HuH-7.5 (cell line): Measurements from ENCODE around the gene SEC16A.

Experiments
- DNase-seq: peaks from one replicate; pipeline ENCODE4 v3.0.0; 2011; ENCODE audit warnings: low spot score

SEC16A gene

GRCh38 chr9:136517950-136518349 is 35.1 kb upstream of the SEC16A start:
- DNase-seq: no peak

DNA sequence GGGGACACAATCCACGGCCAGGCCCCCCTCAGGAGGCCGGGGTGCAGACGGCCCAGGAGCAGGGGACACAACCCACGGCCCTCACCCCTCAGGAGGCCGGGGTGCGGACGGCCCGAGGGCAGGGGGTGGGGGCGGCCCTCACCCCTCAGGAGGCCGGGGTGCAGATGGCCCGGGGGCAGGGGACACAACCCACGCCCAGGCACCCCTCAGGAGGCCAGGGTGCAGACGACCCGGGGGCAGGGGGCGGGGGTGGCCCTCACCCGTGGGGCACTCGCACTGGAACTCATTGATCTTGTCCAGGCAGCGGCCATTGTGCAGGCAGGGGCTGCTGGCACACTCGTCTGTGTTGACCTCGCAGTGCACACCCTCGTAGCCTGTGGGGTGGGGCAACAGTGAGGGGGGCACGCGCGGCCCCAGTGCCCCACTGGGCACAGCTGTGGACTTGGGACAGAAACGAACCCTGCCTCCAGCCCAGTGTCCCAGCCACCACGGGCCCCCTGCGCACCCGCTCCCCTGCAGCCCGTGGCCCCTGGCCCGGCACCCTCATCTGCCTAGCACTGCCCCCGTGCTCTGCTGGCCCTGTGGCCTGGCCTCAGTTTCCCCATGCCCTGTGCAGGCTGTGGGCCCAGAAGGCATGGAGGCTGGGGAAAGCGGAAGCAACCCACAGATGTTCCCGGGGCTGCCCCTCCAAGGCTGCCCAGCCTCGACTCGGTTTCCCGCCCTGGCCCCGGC is 34.3 kb upstream of the SEC16A start:
- no peak for DNase-seq

- no peak for DNase-seq
Observed at GRCh38 chr9:136516191-136516654, 33.4 kb upstream of the SEC16A start.

- no peak for DNase-seq
Observed at GRCh38 chr9:136515276-136515675, 32.4 kb upstream of the SEC16A start.

DNA sequence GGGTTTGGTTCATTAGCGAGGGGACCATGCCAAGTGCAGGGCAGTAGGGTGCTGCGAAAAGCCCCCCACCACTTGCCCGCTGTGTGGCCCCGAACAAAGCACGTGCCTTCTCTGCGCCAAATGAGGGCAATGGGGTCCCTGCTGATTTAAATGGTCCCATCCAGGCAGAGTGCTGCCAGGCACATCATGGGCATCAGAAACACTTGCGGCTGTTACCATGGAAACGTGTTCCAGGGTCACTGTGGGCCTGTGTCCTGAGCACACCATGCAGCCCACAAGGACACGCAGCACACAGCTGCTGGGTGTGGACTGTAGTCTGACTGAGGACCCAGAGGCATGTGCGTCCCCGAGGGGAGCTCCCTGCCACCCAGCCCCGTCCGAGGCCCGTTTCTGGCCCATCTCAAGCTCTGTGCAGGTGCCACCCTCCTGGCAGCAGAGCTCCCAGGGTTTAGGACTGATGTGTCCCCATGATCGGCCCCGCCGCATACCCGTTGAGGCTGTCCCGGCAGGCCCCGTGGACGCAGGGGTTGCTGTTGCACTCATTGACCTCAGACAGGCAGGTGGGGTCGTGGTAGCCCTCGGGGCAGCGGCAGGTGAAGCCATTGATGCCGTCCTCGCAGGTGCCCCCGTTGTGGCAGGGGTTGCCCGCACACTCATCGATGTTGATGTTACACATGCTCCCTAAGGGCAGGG is 31.3 kb upstream of the SEC16A start:
- DNase-seq: no peak

DNA sequence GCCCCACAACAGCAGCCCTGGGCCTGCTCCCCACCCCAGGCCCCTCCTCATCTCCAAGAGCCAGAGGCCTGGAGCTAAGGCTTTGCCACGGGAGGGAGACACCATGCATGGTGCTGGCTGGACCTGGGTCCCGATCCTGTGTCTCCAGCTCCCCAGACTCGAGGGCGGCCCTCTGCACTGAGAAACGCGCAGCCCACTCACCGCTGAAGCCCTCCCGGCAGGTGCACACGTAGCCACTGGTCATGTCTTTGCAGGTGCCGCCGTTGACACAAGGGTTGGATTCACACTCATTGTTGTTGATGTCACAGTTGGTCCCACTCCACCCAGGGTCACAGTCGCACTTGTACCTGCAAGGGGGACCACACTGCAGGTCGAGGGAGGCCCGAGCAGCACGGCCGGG is 30.4 kb upstream of the SEC16A start:
- DNase-seq: no peak

- DNase-seq: no peak
Observed at GRCh38 chr9:136512651-136513071, 29.8 kb upstream of the SEC16A start.

GRCh38 chr9:136511670-136512592 is 29.1 kb upstream of the SEC16A start:
- no peak for DNase-seq

DNA sequence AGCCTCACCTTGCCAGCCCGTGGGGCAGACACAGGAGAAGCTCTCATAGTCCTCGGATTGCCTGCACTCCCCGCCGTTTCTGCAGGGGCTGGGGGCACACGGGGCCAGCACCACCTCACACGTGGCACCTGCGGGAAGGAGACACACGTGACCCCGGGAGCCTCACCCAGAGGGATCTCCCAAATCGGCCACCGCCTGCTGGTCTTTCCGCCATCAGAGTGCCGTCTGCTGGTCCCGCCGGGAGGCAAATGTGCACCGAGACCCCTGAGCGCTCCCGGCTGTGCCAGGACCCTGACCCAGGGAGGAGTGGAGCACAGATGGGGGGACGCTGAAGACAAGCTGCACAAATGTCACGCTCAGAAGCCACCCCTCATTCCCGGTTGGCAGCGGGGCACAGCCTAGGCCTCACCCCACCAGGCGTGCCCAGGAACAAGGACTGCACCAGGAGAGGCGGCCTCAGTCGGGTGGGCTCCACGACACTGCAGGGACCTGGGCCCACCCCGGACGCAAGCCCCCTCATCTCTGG is 28.4 kb upstream of the SEC16A start:
- no peak for DNase-seq

- DNase-seq: no peak
Observed at GRCh38 chr9:136510561-136510960, 27.7 kb upstream of the SEC16A start.

- no peak for DNase-seq
Observed at GRCh38 chr9:136509549-136509948, 26.7 kb upstream of the SEC16A start.

GRCh38 chr9:136508729-136509500 is 26.1 kb upstream of the SEC16A start:
- DNase-seq: no peak

- DNase-seq: no peak
Observed at GRCh38 chr9:136507992-136508375, 25.1 kb upstream of the SEC16A start.

DNA sequence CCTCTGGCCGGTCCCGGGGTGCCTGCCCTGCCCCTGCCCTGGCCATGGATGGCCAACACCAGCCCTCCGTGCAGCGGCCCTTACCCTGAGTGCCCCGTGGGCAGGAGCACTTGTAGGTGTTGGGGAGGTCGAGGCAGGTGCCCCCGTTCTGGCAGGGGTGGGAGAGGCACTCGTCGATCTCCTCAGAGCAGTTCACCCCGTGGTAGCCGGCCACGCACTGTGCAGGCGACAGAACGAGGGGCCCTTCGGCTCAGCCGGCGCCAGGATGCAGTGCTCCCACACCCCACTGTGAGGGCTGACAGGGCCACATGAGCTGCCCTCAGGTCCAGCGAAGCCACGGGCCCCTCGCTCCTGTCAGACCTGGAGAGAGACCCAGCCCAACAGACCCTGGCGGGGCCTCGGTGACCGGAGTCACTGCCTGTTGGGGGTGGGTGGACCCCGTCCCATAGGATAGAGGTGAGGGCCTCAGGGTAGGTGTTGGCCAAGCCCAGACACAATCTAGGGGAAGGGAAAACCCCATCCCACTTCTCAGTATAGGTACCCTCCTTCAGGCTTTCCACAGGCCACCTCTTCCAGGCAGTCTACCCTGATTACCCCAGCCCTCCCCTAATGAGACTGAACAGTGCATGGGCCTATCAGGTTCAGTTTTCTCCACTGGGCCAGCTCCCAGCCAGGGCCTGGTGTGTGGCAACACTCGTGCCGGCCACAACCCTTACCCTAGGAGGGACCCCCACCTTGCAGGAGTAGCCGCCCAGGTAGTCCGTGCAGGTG is 24.6 kb upstream of the SEC16A start:
- no peak for DNase-seq

GRCh38 chr9:136506425-136506824 is 23.6 kb upstream of the SEC16A start:
- no peak for DNase-seq

- DNase-seq: no peak
Observed at GRCh38 chr9:136505406-136506403, 22.9 kb upstream of the SEC16A start.

- DNase-seq: no peak
Observed at GRCh38 chr9:136504512-136505348, 21.9 kb upstream of the SEC16A start.

- no peak for DNase-seq
Observed at GRCh38 chr9:136502940-136503550, 20.2 kb upstream of the SEC16A start.
